HL-60/S4 (cell line): Measurements from ENCODE around the gene BSPRY.

Source experiments
- in situ Hi-C: fragments of 300-500 bp; cut with MboI; formaldehyde crosslinking; loops from 2 replicates; pipeline ENCODE4 v1.14.3; 2022; ENCODE audit warnings: low sequenced_read_pairs

BSPRY gene

GRCh38 chr9:113349445-113350094 is at the start of gene BSPRY:
Gene BSPRY, plus strand, starts transcription at chr9:113349541. Its CDS starts 39 bp downstream, at chr9:113349580.
- in situ Hi-C loops: no loop called here

DNA sequence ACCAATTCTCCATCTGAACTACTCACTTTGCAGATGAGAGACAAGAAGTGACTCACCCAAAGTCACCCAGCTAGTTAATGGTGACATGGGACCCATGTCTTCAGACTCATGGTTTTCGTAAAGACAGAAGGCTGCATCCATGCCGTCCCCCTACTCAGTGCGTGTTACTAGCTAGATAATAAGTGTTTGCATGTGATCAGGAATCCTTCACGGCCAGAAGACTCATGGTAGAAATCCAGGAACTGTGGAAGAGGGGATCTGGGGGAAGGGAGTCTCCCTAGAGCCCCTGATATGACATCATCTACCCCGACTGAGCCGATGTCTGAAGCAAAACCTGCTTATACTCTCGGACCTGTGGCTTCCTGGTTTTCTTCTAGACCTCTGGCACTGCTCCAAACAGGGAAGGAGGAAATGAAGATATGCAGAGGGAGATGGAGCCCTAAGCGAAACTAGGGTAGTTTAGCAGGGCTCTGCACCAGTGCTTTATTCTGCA is 49.5 kb upstream of the BSPRY start:
- in situ Hi-C loops: loop anchor here (25.0 kb wide), 1 partner anchor 362 kb away; no protein-coding TSS in a partner anchor

- in situ Hi-C loops: loop anchor here (25.0 kb wide), 1 partner anchor 361 kb away; no protein-coding TSS in a partner anchor
These were observed 47.8 kb upstream of the BSPRY start for GRCh38 chr9:113301548-113301947.

DNA sequence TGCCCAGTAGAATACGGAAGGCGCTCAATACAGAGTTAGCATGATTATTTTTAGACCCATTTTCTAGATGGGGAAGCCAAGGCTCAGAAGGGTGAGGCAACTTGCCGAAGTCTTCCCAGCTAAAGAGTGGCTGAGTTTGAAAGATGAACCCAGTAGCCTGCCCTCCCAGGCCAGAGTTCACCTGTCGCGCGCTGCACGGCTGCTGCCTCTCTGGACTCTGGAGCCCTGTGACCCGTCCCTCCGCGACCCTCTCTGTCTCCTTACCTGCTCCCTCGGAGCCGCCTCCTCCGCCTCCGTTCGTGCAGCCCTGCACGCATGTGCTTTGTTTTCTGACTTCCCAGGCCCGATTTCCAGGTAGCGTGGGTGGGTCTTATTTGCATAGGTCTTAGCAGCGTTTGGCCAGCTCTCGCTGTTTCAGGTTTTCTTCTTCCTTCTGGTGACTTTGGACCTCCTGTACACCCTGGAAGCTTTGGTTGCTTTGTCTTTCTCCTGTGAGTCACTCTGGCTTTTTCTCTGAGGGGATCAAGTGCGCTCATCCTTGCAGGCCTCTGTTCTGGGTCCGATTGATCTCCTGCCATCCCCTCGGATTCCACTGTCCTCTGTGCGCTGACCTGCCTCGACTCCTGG is 46.4 kb upstream of the BSPRY start, which contains the start of gene RNF183:
Gene RNF183 (minus strand): TSS at position 585 of the 627 bp plus-strand sequence. CDS start 5,192 bp downstream, outside the sequence.
- in situ Hi-C loops: loop anchor here (25.0 kb wide), 1 partner anchor 359 kb away; no protein-coding TSS in a partner anchor

DNA sequence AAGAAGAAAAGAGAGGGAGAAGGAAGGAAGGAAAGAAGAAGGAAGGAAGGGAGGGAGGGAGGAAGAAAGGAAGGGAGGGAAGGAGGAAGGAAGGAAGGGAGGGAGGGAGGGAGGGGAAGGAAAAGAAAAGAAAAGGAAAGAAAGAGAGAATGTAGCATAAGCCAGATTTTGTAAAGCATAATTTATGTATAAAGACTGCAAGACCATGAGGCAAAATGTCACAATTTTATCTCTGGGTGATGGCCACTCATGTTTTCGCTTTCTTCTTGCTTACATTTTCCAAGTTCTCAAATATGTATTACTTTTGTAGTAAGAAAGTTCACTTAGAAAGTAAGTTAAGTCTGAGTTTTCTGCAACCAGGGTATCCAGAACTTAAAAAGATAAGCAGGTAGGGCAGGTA is 42.8 kb upstream of the BSPRY start:
- in situ Hi-C loops: loop anchor here (25.0 kb wide), 1 partner anchor 356 kb away; no protein-coding TSS in a partner anchor

DNA sequence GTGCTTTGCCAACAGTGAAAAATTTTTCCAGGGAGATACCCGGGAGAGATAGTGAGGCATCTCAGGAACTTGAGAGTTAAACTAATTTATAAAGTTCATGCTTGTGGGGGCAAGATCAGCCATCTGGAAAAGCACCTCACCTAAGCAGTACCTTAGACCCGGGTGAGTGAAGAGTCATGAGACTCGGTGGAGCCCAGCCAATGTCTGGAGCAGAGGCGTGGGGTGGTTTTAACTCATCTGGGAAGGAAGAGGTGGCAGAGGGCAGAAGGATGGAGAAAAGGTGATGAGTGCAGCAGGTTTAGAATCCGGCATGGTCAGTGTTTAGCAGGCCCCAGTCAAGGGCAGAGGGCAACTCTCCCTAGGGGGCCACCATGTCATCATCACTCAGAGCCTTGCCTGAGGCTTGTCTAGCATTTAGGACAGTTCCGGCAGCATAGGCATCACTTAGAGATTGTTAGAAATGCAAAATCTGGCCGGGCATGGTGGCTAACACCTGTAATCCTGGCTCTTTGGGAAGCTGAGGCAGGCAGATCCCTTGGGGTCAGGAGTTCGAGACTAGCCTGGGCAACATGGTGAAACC is 41.9 kb upstream of the BSPRY start:
- in situ Hi-C loops: loop anchor here (25.0 kb wide), 1 partner anchor 355 kb away; no protein-coding TSS in a partner anchor

GRCh38 chr9:113309204-113309813 is 40.0 kb upstream of the BSPRY start:
- in situ Hi-C loops: loop anchor here (25.0 kb wide), 1 partner anchor 353 kb away; no protein-coding TSS in a partner anchor

DNA sequence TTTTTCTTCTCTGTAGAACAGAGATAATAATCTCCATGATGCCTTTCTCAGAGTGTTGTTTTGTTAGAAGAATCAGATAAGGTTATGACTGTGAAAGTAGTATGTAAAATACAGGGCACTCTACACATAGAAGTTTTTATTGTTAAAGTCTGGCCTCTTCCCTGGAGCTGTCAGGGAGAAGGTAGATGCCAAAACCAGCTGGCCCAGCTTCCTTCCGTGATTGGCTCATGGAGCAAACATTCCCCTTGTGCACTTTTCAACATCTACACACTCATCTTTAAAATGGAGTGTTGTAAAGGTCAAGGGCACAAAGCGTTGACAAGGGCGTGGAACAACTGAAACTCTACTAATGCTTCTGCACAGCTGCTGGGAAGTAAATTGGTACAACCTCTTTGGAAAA is 38.8 kb upstream of the BSPRY start:
- in situ Hi-C loops: loop anchor here (25.0 kb wide), 1 partner anchor 352 kb away; no protein-coding TSS in a partner anchor

GRCh38 chr9:113311961-113312360 is 37.4 kb upstream of the BSPRY start:
- in situ Hi-C loops: loop anchor here (25.0 kb wide), 1 partner anchor 350 kb away; no protein-coding TSS in a partner anchor

GRCh38 chr9:113313261-113313660 is 36.1 kb upstream of the BSPRY start:
- in situ Hi-C loops: loop anchor here (25.0 kb wide), 1 partner anchor 349 kb away; no protein-coding TSS in a partner anchor

GRCh38 chr9:113315231-113315630 is 34.1 kb upstream of the BSPRY start:
- in situ Hi-C loops: loop anchor here (25.0 kb wide), 1 partner anchor 347 kb away; no protein-coding TSS in a partner anchor

- in situ Hi-C loops: loop anchor here (25.0 kb wide), 1 partner anchor 346 kb away; no protein-coding TSS in a partner anchor
These were observed 33.3 kb upstream of the BSPRY start for GRCh38 chr9:113316030-113316429.

- in situ Hi-C loops: loop anchor here (25.0 kb wide), 1 partner anchor 345 kb away; no protein-coding TSS in a partner anchor
These were observed 31.6 kb upstream of the BSPRY start for GRCh38 chr9:113317777-113318176.

DNA sequence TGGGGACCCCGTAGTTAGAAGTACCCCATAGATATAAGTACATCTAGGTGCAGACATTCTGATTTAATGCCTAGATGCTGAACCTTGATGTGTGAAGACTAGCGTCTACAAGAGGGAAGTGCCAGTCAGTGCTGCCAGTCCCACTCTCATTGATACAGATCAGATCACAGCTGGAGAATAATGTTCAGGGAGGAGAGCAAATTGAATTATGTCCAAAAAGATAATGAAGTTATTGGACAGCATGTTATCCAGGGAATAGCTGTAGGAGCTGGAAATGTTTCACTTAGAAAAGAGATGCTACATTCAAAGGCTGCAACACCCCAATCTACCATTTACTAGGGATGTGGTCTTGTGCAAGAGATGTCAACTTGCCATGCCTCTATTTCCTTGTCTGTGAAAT is 30.3 kb upstream of the BSPRY start:
- in situ Hi-C loops: loop anchor here (25.0 kb wide), 1 partner anchor 343 kb away; no protein-coding TSS in a partner anchor

DNA sequence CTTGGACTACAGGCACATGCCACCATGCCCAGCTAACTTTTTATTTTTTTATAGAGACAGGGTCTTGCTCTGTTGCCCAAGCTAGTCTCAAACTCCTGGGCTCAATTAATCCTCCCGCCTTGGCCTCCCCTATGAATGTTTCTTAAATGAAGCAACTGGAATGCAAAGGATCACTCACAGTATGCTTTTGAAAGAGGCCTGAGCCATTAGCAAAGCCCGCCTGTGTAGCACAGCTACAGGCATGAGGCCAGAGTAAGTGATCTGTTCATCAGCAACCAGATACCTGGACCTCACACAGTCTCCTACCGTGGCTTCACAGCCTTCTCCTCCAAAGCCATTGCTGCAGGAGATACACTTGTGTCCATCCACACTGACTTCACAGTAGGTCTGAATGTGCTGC is 29.3 kb upstream of the BSPRY start:
- in situ Hi-C loops: loop anchor here (25.0 kb wide), 1 partner anchor 342 kb away; no protein-coding TSS in a partner anchor

- in situ Hi-C loops: loop anchor here (25.0 kb wide), 1 partner anchor 340 kb away; no protein-coding TSS in a partner anchor
These were observed 26.7 kb upstream of the BSPRY start for GRCh38 chr9:113322671-113323070.

DNA sequence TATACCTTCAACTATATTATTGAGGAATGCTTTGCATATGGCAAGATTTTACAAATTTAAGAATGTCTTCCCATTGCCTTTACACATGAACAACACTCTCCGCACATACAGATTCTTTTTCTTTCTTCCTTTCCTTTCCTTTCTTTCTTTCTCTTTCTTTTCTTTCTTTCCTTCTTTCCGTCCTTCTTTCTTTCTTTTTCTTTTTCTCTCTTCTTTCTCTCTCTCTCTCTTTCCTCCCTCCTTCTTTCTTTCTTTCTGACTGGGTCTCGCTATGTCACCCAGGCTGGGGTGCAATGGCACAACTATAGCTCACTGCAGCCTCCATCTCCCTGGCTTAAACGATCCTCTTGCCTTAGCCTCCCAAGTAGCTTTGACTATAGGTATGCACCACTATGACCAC is 23.1 kb upstream of the BSPRY start:
- in situ Hi-C loops: no loop called here

DNA sequence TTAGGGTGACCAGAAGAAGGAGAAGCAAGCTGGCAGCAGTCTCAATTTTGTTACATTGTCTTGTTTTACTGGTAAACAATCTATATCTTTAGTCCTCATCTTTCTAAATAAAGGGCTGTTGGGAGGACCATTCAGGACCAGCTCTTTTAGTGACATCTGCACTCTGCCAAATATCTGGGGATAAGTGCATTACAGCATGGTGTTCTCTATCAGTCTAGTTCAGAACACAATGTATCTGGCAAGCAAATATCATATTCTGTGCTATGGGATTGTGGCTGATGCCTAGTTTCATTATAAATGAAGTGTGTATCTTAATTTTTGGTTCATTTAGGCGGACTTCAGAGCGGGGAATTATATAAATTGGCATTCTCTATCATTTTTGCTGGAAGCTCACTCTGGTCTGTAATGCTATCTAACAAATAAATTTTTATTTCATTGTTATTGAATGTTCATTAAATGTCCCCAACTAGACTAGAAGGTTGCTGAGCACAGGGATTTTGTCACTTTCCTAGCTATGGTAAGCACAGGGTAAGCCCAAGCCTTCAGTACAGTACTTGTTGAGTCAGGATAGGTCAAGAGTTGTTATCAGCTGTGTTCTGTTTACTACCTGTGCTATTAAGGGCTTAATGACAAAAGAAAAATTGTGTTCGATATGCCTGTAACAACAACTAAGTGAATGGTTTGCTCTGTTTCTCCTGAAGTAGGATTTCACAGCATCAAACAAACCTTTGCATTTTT is 21.1 kb upstream of the BSPRY start:
- in situ Hi-C loops: no loop called here

DNA sequence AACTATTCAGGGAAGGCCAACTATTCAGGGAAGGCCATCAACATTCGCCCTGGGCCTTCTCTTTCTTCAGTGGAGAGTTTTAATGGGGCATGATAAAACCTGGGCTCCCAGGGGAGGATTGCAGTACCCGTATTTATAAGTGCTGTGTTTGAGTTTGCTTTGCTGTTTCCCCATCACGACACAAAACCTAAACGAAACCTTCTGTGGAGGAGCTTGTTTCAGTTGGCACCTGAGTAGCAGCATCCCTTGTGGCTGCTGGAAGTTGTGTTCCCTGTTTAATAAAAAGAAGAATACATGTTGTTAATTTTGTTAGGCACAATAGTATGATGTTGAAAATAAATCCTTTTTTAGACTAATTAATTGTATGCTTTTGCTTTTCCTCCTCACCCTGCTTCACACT is 17.6 kb upstream of the BSPRY start:
- in situ Hi-C loops: no loop called here

GRCh38 chr9:113337714-113338113 is 11.6 kb upstream of the BSPRY start:
- in situ Hi-C loops: no loop called here
